CD4-positive, CD25-positive, alpha-beta regulatory T cell (primary cell): ENCODE data around the gene PCGF3. TPM values are rescaled to one million over a fixed set of nuclear protein-coding genes. Genes with fewer than 3 reads are reported as not detected.
"Not testable (repeated sequence)": the region's sequence is repeated elsewhere in the genome, so short reads cannot be mapped to it uniquely, and the experiment has no call there.

Experiments
- ATAC-seq, 2 donors: fragments of 150-1000 bp; cut with Tn5 transposase; one replicate each; pipeline ENCODE4 v1.10.0; 2021; ENCODE audit warnings: low read depth in 2 of 2, moderate number of reproducible peaks in 2 of 2, moderate library complexity in 1 of 2
- DNase-seq, 3 donors: peaks; one replicate each; pipeline versions ENCODE4 v3.0.0 to v3.0.0-alpha.2; 2012 to 2022; ENCODE audit warnings: mixed read lengths in 1 of 3
- H3K27ac ChIP-seq: one replicate; pipeline ENCODE4 v1.7.0; 2013; ENCODE audit warnings: mild to moderate bottlenecking, low read length; ENCODE audit not compliant: insufficient read depth, poor library complexity, severe bottlenecking
- H3K27me3 ChIP-seq: one replicate; pipeline ENCODE4 v1.7.0; 2013; ENCODE audit warnings: low read length; ENCODE audit not compliant: control insufficient read depth, insufficient read depth
- H3K36me3 ChIP-seq: one replicate; pipeline ENCODE4 v1.7.0; 2013; ENCODE audit warnings: mild to moderate bottlenecking, low read length, moderate library complexity; ENCODE audit not compliant: control insufficient read depth, insufficient read depth
- H3K4me1 ChIP-seq: 2 replicates; pipeline ENCODE4 v1.7.0; 2013; ENCODE audit warnings: mild to moderate bottlenecking, low read length; ENCODE audit not compliant: insufficient read depth, control insufficient read depth, poor library complexity, severe bottlenecking
- H3K4me3 ChIP-seq: one replicate; pipeline ENCODE4 v1.7.0; 2013; ENCODE audit warnings: low read depth, mild to moderate bottlenecking, low read length, moderate library complexity
- H3K9me3 ChIP-seq, 2 experiments: 1 replicate in 1 of 2; 2 replicates in 1 of 2; pipeline ENCODE4 v1.7.0; 2013; ENCODE audit warnings: low read length in 2 of 2, mild to moderate bottlenecking in 1 of 2, moderate library complexity in 1 of 2; ENCODE audit not compliant: control insufficient read depth in 2 of 2
- H3K27ac Mint-ChIP-seq, 3 donors: one replicate each; pipeline ENCODE4 v1.8.0; 2020 to 2022; ENCODE audit warnings: mild to moderate bottlenecking in 3 of 3, mixed read lengths in 3 of 3, moderate library complexity in 2 of 3
- H3K27me3 Mint-ChIP-seq: one replicate; pipeline ENCODE4 v1.8.0; 2022; ENCODE audit warnings: mild to moderate bottlenecking, mixed read lengths
- H3K36me3 Mint-ChIP-seq: one replicate; pipeline ENCODE4 v1.8.0; 2020; ENCODE audit warnings: mixed read lengths
- H3K4me1 Mint-ChIP-seq, 4 donors: one replicate each; pipeline ENCODE4 v1.8.0; 2020 to 2022; ENCODE audit warnings: mixed read lengths in 4 of 4, mild to moderate bottlenecking in 1 of 4
- H3K4me3 Mint-ChIP-seq, 4 donors: one replicate each; pipeline ENCODE4 v1.8.0; 2020 to 2022; ENCODE audit warnings: mild to moderate bottlenecking in 4 of 4, mixed read lengths in 4 of 4, moderate library complexity in 3 of 4
- H3K9me3 Mint-ChIP-seq, 7 donors: one replicate each; pipeline ENCODE4 v1.8.0; 2020 to 2022; ENCODE audit warnings: mixed read lengths in 7 of 7, mild to moderate bottlenecking in 3 of 7, moderate library complexity in 2 of 7
- polyA plus RNA-seq, 4 donors: library from polyadenylated mRNA; unstranded; fragments of 300-500 nt; fragmentation: Illumina TruSeq; gene quantifications; one replicate each; pipeline ENCODE4 v1.2.3, GENCODE V29; 2021
- total RNA-seq: library from RNA; stranded (reverse); gene quantifications from one replicate; pipeline ENCODE4 v1.2.3, GENCODE V29; 2022

The PCGF3 gene
- total and polyA plus RNA-seq, 5 donors from 2014 or later: 3.2 to 71.8 (median 4.8) TPM

DNA sequence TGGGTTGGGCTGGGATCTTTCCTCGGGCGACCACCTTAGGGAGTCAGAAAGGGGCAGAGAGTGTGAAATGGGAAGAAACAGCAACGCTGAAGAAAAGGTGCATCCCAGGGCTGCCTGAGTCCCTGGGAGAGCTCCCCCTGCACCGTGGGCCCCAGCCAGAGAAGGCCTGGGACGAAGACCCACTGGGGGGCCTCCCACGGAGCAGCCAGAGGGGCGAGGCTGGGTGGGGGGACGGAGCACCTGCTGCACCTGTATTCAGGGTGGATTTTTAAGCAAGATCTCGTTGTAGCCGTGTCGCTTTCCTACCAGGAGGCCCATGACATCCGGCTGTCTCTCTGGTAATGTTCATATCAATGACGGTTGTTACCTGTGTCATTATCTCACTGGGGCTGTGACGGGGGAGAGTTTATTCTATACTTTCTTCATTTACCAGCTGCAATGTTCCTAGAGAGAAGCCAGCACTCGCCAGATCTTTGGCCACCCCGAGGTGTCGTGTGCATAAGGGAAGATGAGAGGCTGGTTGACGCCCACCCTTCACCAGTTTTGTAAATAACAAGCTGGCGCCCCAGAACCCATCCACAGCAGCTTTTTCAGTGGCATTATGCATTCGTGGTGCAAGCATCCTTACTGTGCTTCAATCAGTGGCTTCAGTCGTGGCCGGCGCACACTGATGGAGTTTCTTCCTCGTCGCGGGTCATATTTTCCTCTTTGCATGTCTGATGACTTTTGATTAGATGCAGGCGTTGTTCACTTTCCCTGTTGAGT, 5.6 kb upstream of the PCGF3 start:
- Mint-ChIP-seq H3K4me3 (peak overlapping the region in 2 of 4 donors; percentile 47 to 72), H3K27ac (peak overlapping the region in 1 of 3 donors; percentile 87), H3K4me1 (peaks cover 0 to 17% (median 8%) of the 10 kb centered on the region in 4 donors), H3K36me3 (no peaks in the 10 kb centered on the region), H3K9me3 (peaks cover 0 to 1% (median 0%) of the 10 kb centered on the region in 7 donors), H3K27me3 (peaks cover 4% of the 10 kb centered on the region)
- H3K9me3 ChIP-seq: no peaks in the 10 kb centered on the region
- H3K4me1 ChIP-seq: peaks cover 11% of the 10 kb centered on the region
- no peak for ATAC-seq
- H3K4me3 ChIP-seq: no peak overlapping the region
- H3K27ac ChIP-seq: peak overlapping the region; percentile 61
- H3K27me3 ChIP-seq: no peaks in the 10 kb centered on the region
- no peaks in the 10 kb centered on the region for H3K36me3 ChIP-seq
- no peak for DNase-seq

GRCh38 chr4:700587-701264, 4.9 kb upstream of the PCGF3 start:
- Histone ChIP-seq H3K4me1 (peaks cover 15% of the 10 kb centered on the region), H3K36me3 (no peaks in the 10 kb centered on the region), H3K27ac (no peak overlapping the region), H3K9me3 (no peaks in the 10 kb centered on the region), H3K27me3 (no peaks in the 10 kb centered on the region), H3K4me3 (no peak overlapping the region)
- DNase-seq (no peak), ATAC-seq (no peak)
- H3K4me3 Mint-ChIP-seq: peak overlapping the region in 1 of 4 donors; percentile 72
- H3K36me3 Mint-ChIP-seq: no peaks in the 10 kb centered on the region
- peaks cover 0 to 1% (median 0%) of the 10 kb centered on the region in 7 donors for H3K9me3 Mint-ChIP-seq
- peaks cover 4% of the 10 kb centered on the region for H3K27me3 Mint-ChIP-seq
- peaks cover 0 to 20% (median 10%) of the 10 kb centered on the region in 4 donors for H3K4me1 Mint-ChIP-seq
- peak overlapping the region in 1 of 3 donors; percentile 55 for H3K27ac Mint-ChIP-seq

GRCh38 chr4:702618-703048, 3.0 kb upstream of the PCGF3 start:
- no peaks in the 10 kb centered on the region for H3K27me3 ChIP-seq
- Mint-ChIP-seq H3K4me3 (peak overlapping the region in 2 of 4 donors; percentile 43 to 52), H3K4me1 (peaks cover 0 to 22% (median 10%) of the 10 kb centered on the region in 4 donors), H3K27ac (peak overlapping the region in 2 of 3 donors; percentile 43 to 59), H3K9me3 (peaks cover 0 to 1% (median 0%) of the 10 kb centered on the region in 7 donors), H3K36me3 (no peaks in the 10 kb centered on the region), H3K27me3 (peaks cover 4% of the 10 kb centered on the region)
- no peak for ATAC-seq
- no peaks in the 10 kb centered on the region for H3K9me3 ChIP-seq
- DNase-seq: no peak
- no peaks in the 10 kb centered on the region for H3K36me3 ChIP-seq
- peaks cover 30% of the 10 kb centered on the region for H3K4me1 ChIP-seq
- no peak overlapping the region for H3K4me3 ChIP-seq
- H3K27ac ChIP-seq: no peak overlapping the region

DNA sequence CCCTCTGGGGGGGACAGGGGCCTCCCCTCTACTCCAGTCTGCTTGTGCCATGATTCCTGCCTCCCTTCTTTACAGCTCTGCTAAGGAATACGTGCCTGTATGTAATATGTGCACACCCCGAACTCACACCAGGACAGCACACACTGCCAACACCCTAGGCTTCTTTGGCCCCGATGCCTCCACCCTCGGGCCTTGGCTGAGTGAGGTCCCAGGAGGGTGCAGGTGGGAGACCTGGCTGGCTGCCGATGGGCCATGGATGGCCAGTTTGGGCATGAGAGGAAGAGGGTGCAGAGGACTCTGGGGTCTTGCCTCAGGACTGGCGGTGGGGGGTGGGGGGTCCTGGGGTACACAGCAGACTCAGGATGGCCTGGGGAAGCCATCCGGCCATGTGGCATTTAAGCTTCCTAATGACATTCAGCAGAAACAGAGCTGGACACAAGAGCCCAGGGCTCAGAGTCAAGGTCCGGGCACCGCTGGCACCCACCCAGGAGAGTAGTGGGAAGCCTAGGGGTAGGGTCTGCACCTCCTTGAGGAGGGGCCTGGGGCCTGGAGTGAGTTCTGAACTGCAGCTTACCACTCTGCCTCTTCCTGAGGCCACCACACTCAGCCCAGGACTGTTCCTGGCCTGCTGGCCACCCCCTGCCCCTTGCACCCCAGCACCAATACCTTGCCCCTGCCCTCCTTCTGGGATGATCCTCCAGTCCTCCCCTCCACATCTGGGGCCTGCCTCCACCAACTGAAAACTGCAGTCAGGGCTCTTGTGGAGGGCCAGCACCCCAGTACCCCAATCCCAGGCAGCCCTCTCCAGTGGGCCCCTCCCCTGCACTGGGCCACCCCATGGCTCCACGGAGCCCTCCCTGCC, 2.1 kb upstream of the PCGF3 start:
- DNase-seq: no peak
- Mint-ChIP-seq H3K9me3 (peaks cover 0 to 1% (median 0%) of the 10 kb centered on the region in 7 donors), H3K4me3 (peak overlapping the region in 2 of 4 donors; percentile 9 to 10), H3K4me1 (peaks cover 0 to 26% (median 11%) of the 10 kb centered on the region in 4 donors), H3K27ac (no peak overlapping the region), H3K27me3 (peaks cover 4% of the 10 kb centered on the region), H3K36me3 (no peaks in the 10 kb centered on the region)
- no peak for ATAC-seq
- Histone ChIP-seq H3K4me1 (peaks cover 36% of the 10 kb centered on the region), H3K36me3 (no peaks in the 10 kb centered on the region), H3K27ac (no peak overlapping the region), H3K9me3 (no peaks in the 10 kb centered on the region), H3K4me3 (no peak overlapping the region), H3K27me3 (no peaks in the 10 kb centered on the region)

DNA sequence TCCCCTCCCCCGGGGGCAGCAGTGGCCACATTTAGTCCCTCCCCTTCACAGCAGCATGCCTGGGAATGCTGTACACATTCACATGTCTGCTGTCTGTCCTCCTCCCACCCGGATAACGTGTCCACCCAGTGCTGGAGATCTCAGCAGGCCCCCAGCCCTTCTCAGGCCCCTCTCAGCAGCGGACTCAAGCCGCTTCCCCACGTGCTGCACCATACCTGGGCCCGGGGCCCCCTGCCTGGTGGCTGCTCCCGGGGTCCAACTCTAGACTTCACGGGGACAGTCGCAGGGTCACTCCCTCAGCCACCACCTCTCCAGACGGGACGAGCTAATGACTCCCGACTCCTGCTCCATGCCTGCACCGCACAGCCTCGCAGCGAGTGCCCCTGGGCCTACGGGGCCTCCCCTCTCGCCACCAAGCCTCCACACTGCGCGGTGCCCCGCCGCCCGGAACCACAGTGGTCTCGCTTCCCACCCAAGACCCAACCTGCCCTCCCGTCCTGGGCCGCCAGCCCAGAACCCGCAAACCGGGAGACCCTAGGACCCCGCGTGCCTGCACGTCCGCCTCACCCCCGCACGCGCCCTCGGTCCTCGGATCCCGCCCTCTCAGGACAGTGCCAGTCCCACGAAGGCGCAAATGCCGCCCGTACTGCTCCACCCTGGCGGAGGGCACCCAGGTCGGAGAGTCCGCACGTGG, 1.3 kb upstream of the PCGF3 start:
- peaks cover 0 to 1% (median 0%) of the 10 kb centered on the region in 7 donors for H3K9me3 Mint-ChIP-seq
- no peaks in the 10 kb centered on the region for H3K36me3 Mint-ChIP-seq
- no peak overlapping the region for H3K27ac Mint-ChIP-seq
- peak overlapping the region in 2 of 4 donors; percentile 56 to 88 for H3K4me3 Mint-ChIP-seq
- no peaks in the 10 kb centered on the region for H3K27me3 ChIP-seq
- no peak for DNase-seq
- H3K4me3 ChIP-seq: no peak overlapping the region
- no peaks in the 10 kb centered on the region for H3K9me3 ChIP-seq
- peaks cover 3% of the 10 kb centered on the region for H3K27me3 Mint-ChIP-seq
- no peak overlapping the region for H3K27ac ChIP-seq
- no peaks in the 10 kb centered on the region for H3K36me3 ChIP-seq
- ATAC-seq: no peak
- peaks cover 0 to 27% (median 14%) of the 10 kb centered on the region in 4 donors for H3K4me1 Mint-ChIP-seq
- peaks cover 42% of the 10 kb centered on the region for H3K4me1 ChIP-seq

GRCh38 chr4:704971-705277, 708 bp upstream of the PCGF3 start:
- DNase-seq: no peak
- H3K27ac Mint-ChIP-seq: peak overlapping the region in 2 of 3 donors; percentile 56 to 83
- H3K4me1 Mint-ChIP-seq: peaks cover 4 to 28% (median 16%) of the 10 kb centered on the region in 4 donors
- peak overlapping the region; percentile 67 for H3K27ac ChIP-seq
- H3K27me3 ChIP-seq: no peaks in the 10 kb centered on the region
- ATAC-seq: no peak
- H3K36me3 Mint-ChIP-seq: peaks cover under 1% of the 10 kb centered on the region
- H3K9me3 Mint-ChIP-seq: peaks cover 0 to 1% (median 0%) of the 10 kb centered on the region in 7 donors
- H3K4me1 ChIP-seq: peaks cover 36% of the 10 kb centered on the region
- peak overlapping the region in 3 of 4 donors; percentile 83 to 92 (median 88) for H3K4me3 Mint-ChIP-seq
- H3K36me3 ChIP-seq: no peaks in the 10 kb centered on the region
- no peaks in the 10 kb centered on the region for H3K9me3 ChIP-seq
- H3K4me3 ChIP-seq: peak overlapping the region; percentile 71
- no peaks in the 10 kb centered on the region for H3K27me3 Mint-ChIP-seq

DNA sequence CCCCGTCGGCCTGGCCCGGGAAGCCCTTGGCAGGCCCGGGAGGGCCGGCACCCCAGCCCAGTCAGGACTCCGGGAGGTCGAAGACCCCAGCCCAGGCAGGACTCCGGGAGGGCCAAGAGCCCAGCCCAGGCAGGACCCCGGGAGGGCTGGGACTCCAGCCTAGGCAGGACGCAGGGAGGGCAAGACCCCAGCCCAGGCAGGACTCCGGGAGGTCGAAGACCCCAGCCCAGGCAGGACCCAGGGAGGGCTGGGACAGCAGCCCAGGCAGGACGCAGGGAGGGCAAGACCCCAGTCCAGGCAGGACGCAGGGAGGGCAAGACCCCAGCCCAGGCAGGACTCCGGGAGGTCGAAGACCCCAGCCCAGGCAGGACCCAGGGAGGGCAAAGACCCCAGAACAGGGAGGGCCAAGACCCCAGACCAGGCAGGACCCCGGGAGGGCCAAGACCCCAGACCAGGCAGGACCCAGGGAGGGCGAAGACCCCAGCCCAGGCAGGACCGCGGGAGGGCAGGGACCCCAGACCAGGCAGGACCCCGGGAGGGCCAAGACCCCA, 526 bp downstream of the PCGF3 start:
- H3K4me3 Mint-ChIP-seq: peak overlapping the region in 1 of 4 donors; percentile 3

More for the DNA sequence above, 526 bp downstream of the PCGF3 start:
- H3K27ac ChIP-seq: peak overlapping the region; percentile 67
- H3K36me3 Mint-ChIP-seq, H3K36me3 ChIP-seq, H3K27me3 ChIP-seq, H3K27me3 Mint-ChIP-seq, ATAC-seq, H3K9me3 ChIP-seq, DNase-seq, H3K9me3 Mint-ChIP-seq, H3K27ac Mint-ChIP-seq: not testable (repeated sequence)
- H3K4me1 Mint-ChIP-seq: peaks cover 10 to 33% (median 22%) of the 10 kb centered on the region in 4 donors
- peaks cover 34% of the 10 kb centered on the region for H3K4me1 ChIP-seq
- H3K4me3 ChIP-seq: peak overlapping the region; percentile 26
